T-helper 22 cell (primary cell): ENCODE results near the gene ATP2A3.
A peak's percentile ranks its signal among the peaks of the same experiment; 100 is the strongest.

Experiments
- DNase-seq: peaks from one replicate; pipeline ENCODE4 v3.0.0-alpha.2; 2020; ENCODE audit warnings: low read depth

ATP2A3 gene

GRCh38 chr17:3964203-3965117, at the start of gene ATP2A3:
Gene ATP2A3, minus strand, starts transcription at chr17:3964437. Its CDS starts 146 bp downstream, at chr17:3964291.
- DNase-seq: peak; percentile 61

GRCh38 chr17:4010754-4011153, 46.5 kb upstream of the ATP2A3 start:
- DNase-seq: no peak

GRCh38 chr17:4009186-4009785, 45.0 kb upstream of the ATP2A3 start:
- no peak for DNase-seq

DNA sequence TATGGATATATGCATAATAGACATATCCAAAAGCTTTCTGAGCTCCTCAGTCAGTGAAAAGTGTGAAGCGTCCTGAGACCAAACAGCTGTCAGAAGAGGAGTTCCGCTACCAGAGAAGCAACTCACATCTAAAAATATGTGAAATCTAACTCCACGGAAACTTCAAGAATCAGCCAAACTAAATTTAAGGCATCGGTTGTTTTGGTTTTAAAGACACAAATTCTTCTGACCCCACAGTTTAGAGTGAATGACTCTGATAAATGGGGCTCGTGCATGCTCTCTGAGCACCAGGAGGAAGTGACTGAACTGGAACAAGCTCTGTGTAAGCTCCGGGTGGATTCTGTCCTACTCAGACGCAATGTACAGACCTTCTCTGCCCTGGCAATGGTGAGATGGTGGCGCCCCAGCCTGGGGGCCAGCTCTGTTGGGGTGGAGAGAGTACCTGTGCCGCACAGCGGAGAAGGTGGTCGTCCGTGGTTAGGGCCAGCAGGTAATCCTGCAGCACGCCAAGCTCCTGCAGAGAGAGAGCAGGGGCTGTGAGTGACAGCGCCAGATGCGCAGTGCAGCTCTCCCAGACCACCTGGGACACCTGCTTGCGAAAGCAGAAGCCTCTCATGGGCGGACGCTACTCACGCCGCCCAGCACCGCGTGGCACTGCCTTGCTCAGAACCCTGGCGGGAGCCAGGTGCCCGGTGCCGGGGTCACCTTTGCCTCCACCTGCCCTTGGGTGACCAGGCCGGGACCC, 44.4 kb upstream of the ATP2A3 start:
- DNase-seq: no peak

- no peak for DNase-seq
Measured at GRCh38 chr17:4008082-4008435, 43.8 kb upstream of the ATP2A3 start.

DNA sequence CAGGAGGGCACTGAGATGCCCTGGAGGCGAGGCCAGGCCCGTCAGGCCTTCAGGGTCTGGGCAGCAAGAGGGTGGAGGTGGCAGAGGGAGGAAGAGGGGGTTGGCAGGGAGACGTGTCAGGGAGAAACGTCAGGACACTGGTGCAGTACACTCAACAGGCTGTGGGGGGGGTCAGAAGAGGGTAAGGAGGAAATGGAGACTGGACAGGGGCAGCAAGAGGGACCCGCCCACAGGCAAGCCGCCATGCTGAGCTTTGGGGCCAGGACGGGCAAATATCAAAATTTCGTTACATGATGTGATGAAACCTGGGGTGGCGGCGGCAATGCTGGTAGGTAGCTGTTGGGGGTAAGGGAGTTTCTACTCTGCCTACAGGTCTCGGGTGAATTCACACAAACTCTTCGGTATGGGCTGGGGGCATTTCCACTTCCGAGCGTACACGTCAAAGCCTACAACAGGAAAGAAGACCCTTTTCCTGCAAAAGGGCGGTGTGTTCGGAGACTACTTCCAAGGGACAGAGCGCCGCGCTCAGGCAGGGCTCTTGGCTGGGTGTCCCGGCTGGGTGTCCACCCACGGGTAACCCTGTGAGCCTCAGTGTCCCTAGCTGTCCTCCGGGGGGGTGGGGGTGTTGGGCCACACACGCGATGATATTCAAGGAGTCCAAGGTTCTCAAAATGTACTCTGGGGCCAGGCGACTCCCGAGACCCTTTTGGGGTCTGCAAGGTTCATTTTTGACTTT, 43.3 kb upstream of the ATP2A3 start:
- DNase-seq: no peak

DNA sequence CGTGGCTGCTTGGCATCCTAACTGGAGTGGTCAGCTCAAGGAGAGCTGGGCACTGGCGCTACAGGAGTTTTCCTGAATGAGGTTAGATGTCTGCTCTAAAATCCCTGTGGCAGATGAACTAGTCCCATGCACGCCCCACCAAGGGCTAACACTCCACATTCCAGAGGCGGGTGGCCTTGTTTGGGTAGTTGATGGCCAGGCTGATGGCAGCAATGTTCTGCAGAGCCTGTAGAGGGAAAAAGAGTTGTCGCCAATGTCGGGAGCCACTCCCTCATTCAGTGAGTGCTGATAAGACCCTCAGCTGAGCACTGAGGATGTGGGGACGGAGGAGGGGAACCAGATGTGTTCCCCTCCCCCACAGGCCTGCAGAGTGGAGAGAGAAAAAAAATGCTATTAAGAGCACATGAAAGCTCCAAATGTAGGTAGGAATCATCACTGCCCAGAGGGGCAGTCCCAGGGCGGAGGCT, 42.5 kb upstream of the ATP2A3 start:
- no peak for DNase-seq

- DNase-seq: no peak
Measured at GRCh38 chr17:4006165-4006589, 41.9 kb upstream of the ATP2A3 start.

- no peak for DNase-seq
Measured at GRCh38 chr17:4005296-4006164, 41.3 kb upstream of the ATP2A3 start.

DNA sequence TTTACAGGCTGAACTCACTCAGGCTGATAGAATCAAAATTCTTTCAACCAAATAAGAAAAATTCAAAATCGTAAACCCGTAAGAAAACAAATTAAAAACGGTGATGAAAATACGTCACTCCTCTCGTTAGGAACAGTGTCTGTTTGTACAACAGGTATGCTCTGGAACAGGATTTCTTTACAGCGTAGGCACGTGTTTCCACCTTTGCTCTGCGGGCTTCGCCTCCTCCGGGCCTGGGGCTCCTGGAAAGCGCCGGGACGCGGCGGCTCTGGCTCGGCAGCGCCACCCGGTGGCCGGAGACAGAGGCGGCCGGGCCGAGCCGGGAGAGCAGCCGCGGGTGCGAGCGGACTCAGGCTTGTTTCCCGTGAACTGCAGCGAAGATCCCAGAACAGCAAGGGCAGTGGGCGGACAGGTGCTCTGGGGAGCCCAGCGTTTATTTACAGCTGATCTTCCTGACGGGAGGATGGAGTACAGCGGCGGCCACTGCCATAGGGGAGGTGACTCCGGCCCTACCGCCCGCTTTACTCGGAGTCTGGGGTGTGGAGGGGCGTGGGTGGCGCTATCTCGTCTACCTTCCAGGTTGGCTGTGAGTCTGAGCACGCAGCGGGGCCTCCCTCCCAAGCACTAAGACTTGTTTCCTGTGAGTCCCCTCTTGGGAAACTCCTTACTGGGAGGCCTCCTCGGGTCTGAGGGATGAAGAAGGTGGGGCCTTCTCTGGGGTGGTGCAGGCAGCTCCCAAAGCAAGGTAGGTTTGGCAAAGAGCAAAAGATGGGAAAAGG, 40.5 kb upstream of the ATP2A3 start:
- peak; percentile 29 for DNase-seq

DNA sequence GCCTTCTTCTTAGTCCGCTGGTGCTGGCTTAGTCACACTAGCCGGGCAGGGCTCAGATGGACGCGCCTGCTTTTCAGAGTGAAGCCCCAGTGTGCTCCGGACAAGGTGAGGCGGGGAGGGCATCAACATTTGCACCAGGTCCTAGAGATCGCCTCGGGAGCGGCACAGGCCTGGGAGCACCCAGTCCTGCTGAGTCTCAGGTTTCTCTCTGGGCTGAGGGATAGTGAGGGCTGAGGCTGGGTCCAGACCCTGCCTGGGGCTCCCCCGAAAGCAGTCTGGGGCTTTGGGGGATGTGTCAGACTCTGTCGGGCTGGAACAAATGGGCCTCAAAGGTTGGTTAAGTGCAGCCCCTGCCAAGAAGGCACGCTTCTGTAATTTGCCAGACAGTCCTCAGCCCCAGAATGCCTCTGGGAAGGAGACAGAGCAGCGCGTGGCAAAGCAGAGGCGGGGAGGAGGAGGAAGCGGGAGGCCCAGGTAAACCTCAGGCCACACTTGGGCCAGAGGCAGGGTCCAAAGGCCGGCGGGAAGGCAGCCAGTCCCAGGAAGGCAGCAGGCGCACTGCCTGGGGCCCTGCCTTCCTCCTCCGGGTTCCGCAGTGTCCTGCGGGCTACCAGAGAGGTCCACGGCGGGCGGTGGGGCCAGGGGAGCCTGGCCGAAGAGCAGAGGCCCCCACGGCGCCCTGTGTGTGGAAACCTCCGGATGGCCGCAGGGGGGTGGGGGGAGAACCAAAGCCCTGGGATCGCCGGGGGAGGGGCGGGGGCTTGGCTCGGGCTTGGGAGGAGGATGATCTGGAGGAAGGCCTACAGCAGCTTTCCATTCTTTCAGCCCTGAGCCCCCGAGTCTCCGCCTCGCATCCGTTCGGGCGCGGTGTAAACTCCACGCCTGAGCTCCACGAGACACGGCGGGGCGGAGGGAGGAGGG, 39.5 kb upstream of the ATP2A3 start:
- no peak for DNase-seq

DNA sequence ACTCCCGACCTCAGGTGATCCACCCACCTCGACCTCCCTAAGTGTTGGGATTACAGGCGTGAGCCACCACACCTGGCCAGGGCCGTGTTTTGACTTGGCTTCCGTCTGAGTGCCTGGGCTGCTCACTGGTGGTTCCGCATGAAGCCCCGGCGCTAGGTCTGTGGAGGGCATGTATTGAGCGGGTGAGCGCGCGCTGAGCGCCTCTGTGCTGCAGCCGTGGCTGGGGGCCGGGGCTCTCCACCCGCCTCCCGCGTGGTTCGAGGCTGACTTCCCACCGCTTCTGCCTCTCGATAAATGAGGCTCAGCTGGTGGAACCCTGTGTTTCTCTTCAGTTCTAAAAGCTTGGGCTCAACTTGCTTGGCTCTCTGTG, 38.9 kb upstream of the ATP2A3 start:
- no peak for DNase-seq

DNA sequence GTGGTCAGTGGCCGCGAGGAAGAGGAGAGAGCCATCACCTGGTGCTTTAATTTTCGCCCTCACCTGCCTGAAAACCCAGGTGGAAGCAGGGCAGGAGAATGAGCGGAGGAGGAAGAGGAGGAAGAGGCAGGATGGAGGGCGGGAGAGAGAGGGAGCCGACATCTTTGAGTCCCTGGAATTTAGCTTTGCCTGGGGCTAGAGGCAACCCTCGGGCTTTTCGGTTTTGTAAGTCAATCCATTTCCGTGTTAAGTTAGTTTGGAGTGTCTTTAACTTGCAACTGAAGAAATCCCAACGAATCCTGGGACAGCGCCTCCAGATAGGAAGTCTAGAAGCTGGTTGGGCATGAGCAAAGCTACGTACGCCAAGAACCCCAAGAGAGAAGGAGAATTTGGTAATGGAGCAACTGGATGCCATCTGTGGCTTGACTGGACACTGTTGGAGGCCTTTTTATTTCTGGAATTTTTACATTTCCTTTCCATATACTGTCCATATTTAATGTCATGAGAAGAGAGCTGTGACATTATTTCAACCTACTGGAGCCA, 36.9 kb upstream of the ATP2A3 start:
- DNase-seq: no peak

DNA sequence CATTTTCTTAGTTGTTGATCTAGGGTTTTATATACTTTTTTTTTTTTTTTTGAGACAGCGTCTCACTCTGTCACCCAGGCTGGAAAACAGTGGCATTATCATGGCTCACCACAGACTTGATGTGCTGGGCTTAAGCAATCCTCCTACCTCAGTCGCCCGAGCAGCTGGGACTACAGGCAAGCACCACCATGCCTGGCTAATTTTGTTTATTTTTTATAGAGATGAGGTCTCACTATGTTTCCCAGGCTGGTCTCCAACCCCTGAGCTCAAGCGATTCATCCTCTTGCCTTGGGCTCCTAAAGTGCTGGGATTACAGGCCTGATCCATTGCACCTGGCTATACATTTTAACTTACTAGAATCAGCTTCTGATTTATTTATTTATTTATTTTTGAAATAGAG, 34.2 kb upstream of the ATP2A3 start:
- no peak for DNase-seq

DNA sequence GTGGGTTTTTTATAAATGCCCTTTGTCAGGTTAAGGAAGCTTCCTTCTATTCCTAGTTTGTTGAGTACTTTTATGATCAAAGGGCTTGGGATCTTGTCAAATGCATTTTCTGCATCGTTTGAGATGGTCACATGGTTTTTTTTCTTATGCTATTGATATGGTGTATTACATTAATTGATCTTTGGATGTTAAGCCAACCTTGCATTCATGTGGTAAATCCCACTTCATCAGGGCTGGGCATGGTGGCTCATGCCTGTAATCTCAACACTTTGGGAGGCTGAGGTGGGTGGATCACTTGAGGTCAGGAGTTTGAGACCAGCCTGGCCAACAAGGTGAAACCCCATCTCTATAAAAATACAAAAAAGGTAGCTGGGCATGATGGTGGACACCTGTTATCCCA, 30.8 kb upstream of the ATP2A3 start:
- no peak for DNase-seq

GRCh38 chr17:3994221-3994576, 30.0 kb upstream of the ATP2A3 start:
- DNase-seq: no peak

DNA sequence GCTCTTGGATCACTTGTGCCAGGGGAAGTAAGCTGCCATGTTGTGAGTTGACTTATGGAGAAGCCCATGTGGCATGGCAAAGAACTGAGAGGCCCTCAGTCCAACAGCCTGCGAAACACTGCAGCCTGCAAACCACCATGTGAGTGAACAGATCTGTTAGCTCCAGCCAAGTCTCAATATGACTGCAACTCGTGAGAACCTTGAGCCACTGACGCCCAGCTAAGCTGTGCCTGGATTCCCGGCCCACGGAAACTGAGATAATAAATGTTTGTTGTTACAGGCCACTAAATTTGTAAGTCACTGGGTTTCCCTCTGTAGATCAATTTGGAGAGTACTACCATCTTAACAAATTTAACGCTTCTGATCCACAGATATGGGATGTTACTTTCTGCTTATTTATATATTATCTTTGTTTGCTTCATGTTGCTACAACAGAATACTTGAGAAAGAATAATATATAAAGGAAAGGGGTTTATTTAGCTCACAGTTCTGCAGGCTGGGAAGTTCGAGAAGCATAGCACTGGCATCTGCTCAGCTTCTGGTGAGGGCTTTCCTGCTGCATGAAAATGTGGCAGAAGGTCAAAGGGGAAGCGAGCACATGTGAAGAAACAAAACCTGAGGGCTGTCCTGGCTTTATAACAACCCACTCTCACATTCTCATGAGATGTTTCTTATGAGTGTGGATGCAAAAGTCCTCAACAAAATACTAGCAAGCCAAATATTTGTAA, 29.4 kb upstream of the ATP2A3 start:
- no peak for DNase-seq

DNA sequence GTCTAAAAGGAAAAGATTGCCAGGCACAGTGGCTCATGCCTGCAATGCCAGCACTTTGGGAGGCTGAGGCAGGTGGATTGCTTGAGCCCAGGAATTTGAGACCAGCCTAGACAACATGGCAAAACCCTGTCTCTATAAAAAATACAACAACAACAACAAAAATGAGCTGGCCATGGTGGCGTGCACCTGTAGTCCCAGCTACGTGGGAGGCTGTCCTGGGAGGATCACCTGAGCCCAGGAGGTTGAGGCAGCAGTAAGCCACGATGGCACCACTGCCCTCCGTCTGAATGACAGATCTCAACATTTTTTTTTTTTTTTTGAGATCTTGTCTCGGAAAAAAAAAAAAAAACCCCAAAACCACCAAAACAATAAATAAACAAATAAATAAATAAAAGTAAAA, 28.1 kb upstream of the ATP2A3 start:
- no peak for DNase-seq
